Neuronal stem cell (in vitro differentiated cells): ENCODE results near the gene HAP1.
A peak's percentile ranks its signal among the peaks of the same experiment; 100 is the strongest.

Experiments
- DNase-seq: peaks from one replicate; pipeline ENCODE4 v3.0.0-alpha.2; 2013; ENCODE audit warnings: low spot score
- H2AFZ ChIP-seq: one replicate; pipeline ENCODE4 v1.6.1; 2013; ENCODE audit warnings: mild to moderate bottlenecking, low read length, inconsistent platforms
- H2AK5ac ChIP-seq: 2 replicates; pipeline ENCODE4 v1.6.1; 2013; ENCODE audit warnings: low read depth, mild to moderate bottlenecking, inconsistent platforms, low read length, moderate library complexity, mixed read lengths
- H2BK120ac ChIP-seq: 2 replicates; pipeline ENCODE4 v1.6.1; 2013; ENCODE audit warnings: low read depth, mild to moderate bottlenecking, inconsistent platforms, low read length, moderate library complexity, mixed read lengths
- H2BK12ac ChIP-seq: one replicate; pipeline ENCODE4 v1.6.1; 2013; ENCODE audit warnings: low read length, inconsistent platforms
- H2BK15ac ChIP-seq: 2 replicates; pipeline ENCODE4 v1.6.1; 2013; ENCODE audit warnings: mild to moderate bottlenecking, low read length, inconsistent platforms, mixed read lengths
- H2BK5ac ChIP-seq: one replicate; pipeline ENCODE4 v1.6.1; 2013; ENCODE audit warnings: inconsistent platforms, mild to moderate bottlenecking, low read length, moderate library complexity
- H3K14ac ChIP-seq: one replicate; pipeline ENCODE4 v1.6.1; 2013; ENCODE audit warnings: low read length, inconsistent platforms
- H3K18ac ChIP-seq: 2 replicates; pipeline ENCODE4 v1.6.1; 2013; ENCODE audit warnings: low read length, inconsistent platforms
- H3K23ac ChIP-seq: 2 replicates; pipeline ENCODE4 v1.6.1; 2013; ENCODE audit warnings: low read depth, mild to moderate bottlenecking, mixed read lengths, low read length, inconsistent platforms; ENCODE audit not compliant: poor library complexity
- H3K27ac ChIP-seq: replicated peaks from 3 replicates; pipeline ENCODE4 v1.5.1; 2013; ENCODE audit warnings: low read length, inconsistent platforms
- H3K27me3 ChIP-seq, 3 experiments: 2 replicates each; pipeline ENCODE4 v1.6.1; 2013; ENCODE audit warnings: low read length in 3 of 3, mild to moderate bottlenecking in 2 of 3, inconsistent platforms in 1 of 3, low read depth in 1 of 3, mixed read lengths in 1 of 3, moderate library complexity in 1 of 3; ENCODE audit not compliant: control insufficient read depth in 3 of 3, insufficient read depth in 3 of 3
- H3K36me3 ChIP-seq, 2 donors: replicated peaks in 1 of 2; 2 replicates each; pipeline ENCODE4 v1.6.1; 2013; ENCODE audit warnings: low read length in 2 of 2; ENCODE audit not compliant: control insufficient read depth in 2 of 2, insufficient read depth in 2 of 2
- H3K4ac ChIP-seq: 2 replicates; pipeline ENCODE4 v1.6.1; 2013; ENCODE audit warnings: inconsistent platforms, mild to moderate bottlenecking, low read length, moderate library complexity
- H3K4me1 ChIP-seq, 2 donors: 1 replicate in 1 of 2; 2 replicates in 1 of 2; pipeline ENCODE4 v1.6.1; 2013; ENCODE audit warnings: low read length in 2 of 2, low read depth in 1 of 2; ENCODE audit not compliant: control insufficient read depth in 2 of 2, insufficient read depth in 1 of 2
- H3K4me2 ChIP-seq: one replicate; pipeline ENCODE4 v1.6.1; 2013; ENCODE audit warnings: mild to moderate bottlenecking, low read length, inconsistent platforms; ENCODE audit not compliant: insufficient read depth, poor library complexity, severe bottlenecking
- H3K4me3 ChIP-seq, 2 donors: 2 replicates each; pipeline ENCODE4 v1.5.1; 2013; ENCODE audit warnings: low read length in 2 of 2, mild to moderate bottlenecking in 2 of 2, inconsistent platforms in 1 of 2, moderate library complexity in 1 of 2
- H3K79me1 ChIP-seq: one replicate; pipeline ENCODE4 v1.6.1; 2013; ENCODE audit warnings: low read depth, mild to moderate bottlenecking, inconsistent platforms, low read length, moderate library complexity
- H3K9ac ChIP-seq: one replicate; pipeline ENCODE4 v1.6.1; 2013; ENCODE audit warnings: mild to moderate bottlenecking, low read depth, low read length, inconsistent platforms; ENCODE audit not compliant: poor library complexity
- H3K9me3 ChIP-seq, 2 donors: replicated peaks in 1 of 2; 2 replicates each; pipeline versions ENCODE3 to v1.6.1; 2013; ENCODE audit warnings: low read length in 2 of 2, mild to moderate bottlenecking in 2 of 2, inconsistent platforms in 1 of 2, low read depth in 1 of 2, mixed read lengths in 1 of 2, moderate library complexity in 1 of 2; ENCODE audit not compliant: control insufficient read depth in 2 of 2, insufficient read depth in 1 of 2
- H4K8ac ChIP-seq: one replicate; pipeline ENCODE4 v1.6.1; 2013; ENCODE audit warnings: low read depth, mild to moderate bottlenecking, inconsistent platforms, low read length, moderate library complexity
- H4K91ac ChIP-seq: one replicate; pipeline ENCODE4 v1.6.1; 2013; ENCODE audit warnings: low read length, low read depth, mild to moderate bottlenecking, inconsistent platforms; ENCODE audit not compliant: poor library complexity
- WGBS, 2 donors: extraction: QIAGEN DNeasy Blood & Tissue Kit; methylation state at CpG; one replicate each; pipeline ENCODE4 v1.1.7; 2013; ENCODE audit warnings: missing lambda C conversion rate in 2 of 2, mixed read lengths in 1 of 2; ENCODE audit not compliant: insufficient read length in 2 of 2, insufficient replicate concordance in 1 of 2; ENCODE audit errors: extremely low coverage in 2 of 2; 5-methylcytosine and 5-hydroxymethylcytosine counted together

HAP1 gene

DNA sequence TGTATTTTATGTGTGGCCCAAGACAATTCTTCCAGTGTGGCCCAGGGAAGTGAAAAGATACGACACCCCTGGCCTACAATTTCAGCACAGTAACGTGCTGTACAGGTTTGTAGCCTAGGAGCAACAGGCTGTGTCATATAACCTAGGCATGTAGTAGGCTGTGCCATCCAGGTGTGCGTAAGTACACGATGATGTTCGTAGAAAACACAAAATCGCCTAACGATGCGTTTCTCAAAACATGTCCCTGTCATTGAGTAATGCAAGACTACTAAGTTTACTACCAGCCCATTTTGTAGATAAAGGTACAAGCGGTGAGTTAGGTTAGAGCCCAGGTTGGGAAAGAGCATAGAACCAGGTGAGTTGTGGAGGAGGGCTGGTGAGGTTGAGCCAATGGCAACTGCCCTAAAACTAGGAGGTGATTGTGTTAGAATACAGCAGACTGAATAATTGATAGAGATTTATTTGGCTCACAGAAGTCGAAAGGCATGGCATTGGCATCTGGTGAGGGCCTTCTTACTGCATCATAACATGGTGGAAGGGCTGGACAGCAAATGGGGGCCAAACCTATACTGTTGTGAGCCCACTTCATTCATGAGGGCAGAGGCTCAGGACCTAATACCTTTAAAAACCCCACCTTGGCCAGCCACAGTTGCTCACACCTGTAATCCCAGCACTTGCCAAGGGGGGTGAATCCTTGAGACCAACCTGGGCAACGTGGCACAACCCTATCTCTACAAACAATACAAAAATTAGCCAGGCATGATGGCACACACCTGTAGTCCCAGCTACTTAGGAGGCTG lies 41.5 kb downstream of the HAP1 start:
- Histone ChIP-seq H3K27me3 (no peaks in the 10 kb centered on the region), H2BK120ac (no peak overlapping the region), H2BK12ac (no peak overlapping the region), H3K9me3 (no peaks in the 10 kb centered on the region), H3K18ac (no peak overlapping the region), H3K4ac (no peak overlapping the region), H3K14ac (no peak overlapping the region), H3K9ac (no peak overlapping the region), H3K23ac (no peak overlapping the region), H3K79me1 (peaks cover 7% of the 10 kb centered on the region), H2BK5ac (no peak overlapping the region), H2AFZ (no peak overlapping the region), H4K91ac (no peak overlapping the region), H3K36me3 (peaks cover 34 to 58% of the 10 kb centered on the region in 2 donors), H3K4me3 (no peak overlapping the region), H3K27ac (no peak overlapping the region), H4K8ac (no peak overlapping the region), H3K4me1 (peaks cover 3 to 5% of the 10 kb centered on the region in 2 donors), H2BK15ac (no peak overlapping the region), H3K4me2 (no peak overlapping the region), H2AK5ac (no peak overlapping the region)
- WGBS, 2 donors, result no CpG with 5 or more reads among the region's 11 CpGs
- no peak for DNase-seq

DNA sequence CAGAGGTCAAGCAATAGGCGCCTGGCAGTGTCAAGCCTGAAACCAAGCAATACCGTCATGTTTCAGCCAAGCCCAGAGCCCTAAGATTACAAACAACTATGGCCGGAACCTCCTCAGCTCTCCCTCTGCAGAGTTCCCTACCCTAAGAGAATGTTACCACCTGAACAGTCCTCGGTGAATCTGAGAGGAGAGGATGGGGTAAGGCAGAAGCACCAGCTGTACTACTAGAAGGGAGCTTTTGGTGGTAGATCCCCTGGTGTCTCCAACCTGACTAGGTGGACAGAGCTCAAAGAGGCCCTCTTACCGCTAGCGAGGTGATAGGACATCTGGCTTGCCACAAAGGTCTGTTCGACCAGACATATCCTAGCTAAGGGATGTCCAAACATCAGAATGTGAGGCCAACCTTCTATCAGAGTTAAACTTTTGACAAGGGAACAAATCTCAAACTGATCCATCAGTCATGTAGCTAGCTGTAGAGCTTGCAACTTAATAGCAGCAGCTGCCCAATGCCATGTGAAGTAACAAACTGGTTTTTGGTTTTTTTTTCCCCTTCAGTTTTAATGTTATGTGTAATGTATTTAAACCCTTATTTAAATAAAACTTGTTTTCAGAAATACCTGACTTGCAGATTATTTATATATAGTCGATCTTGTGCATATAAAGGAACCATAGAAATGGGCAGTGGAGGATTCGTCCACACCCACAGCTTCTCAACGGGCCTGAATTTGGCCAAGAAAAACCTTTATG lies 43.2 kb downstream of the HAP1 start:
- Histone ChIP-seq H3K23ac (no peak overlapping the region), H3K18ac (no peak overlapping the region), H3K27me3 (no peaks in the 10 kb centered on the region), H2AFZ (no peak overlapping the region), H3K27ac (no peak overlapping the region), H3K4me3 (no peak overlapping the region), H3K4ac (no peak overlapping the region), H3K4me2 (no peak overlapping the region), H2BK15ac (no peak overlapping the region), H2BK5ac (no peak overlapping the region), H3K14ac (no peak overlapping the region), H2BK12ac (no peak overlapping the region), H4K91ac (no peak overlapping the region), H3K9me3 (no peaks in the 10 kb centered on the region), H3K36me3 (peaks cover 34 to 58% of the 10 kb centered on the region in 2 donors), H3K4me1 (peaks cover 3 to 5% of the 10 kb centered on the region in 2 donors), H2BK120ac (no peak overlapping the region), H4K8ac (no peak overlapping the region), H3K9ac (no peak overlapping the region), H3K79me1 (peaks cover 7% of the 10 kb centered on the region), H2AK5ac (no peak overlapping the region)
- WGBS, 2 donors, result no CpG with 5 or more reads among the region's 10 CpGs
- DNase-seq, result no peak

DNA sequence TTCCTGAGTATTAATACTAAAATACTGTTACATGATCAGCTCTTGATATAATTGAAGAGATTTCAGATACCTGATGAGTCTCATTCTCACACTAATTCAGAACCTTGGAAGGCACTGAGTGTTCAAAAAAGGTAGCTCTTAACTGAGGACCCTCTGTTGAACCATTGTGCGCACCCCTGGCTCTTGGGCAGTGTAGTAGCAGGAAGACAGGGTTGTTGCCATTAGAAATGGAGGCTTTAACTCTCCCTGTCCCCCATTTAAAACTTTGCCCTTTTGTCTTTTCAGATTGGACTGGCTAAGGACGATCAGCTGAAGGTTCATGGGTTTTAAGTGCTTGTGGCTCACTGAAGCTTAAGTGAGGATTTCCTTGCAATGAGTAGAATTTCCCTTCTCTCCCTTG lies 43.9 kb downstream of the HAP1 start:
- Histone ChIP-seq H3K4me2 (no peak overlapping the region), H3K36me3 (peaks cover 34 to 58% of the 10 kb centered on the region in 2 donors)
- DNase-seq, result no peak

More for the DNA sequence above, 43.9 kb downstream of the HAP1 start:
- Histone ChIP-seq H3K9me3 (no peaks in the 10 kb centered on the region), H3K23ac (no peak overlapping the region), H2BK120ac (no peak overlapping the region), H2BK12ac (no peak overlapping the region), H4K91ac (no peak overlapping the region), H3K4me1 (peaks cover 3 to 5% of the 10 kb centered on the region in 2 donors), H3K18ac (no peak overlapping the region), H2BK15ac (no peak overlapping the region), H3K4me3 (peak overlapping the region in 1 of 2 donors; percentile 85), H3K79me1 (peaks cover 7% of the 10 kb centered on the region), H3K27me3 (no peaks in the 10 kb centered on the region), H3K14ac (no peak overlapping the region), H2AK5ac (no peak overlapping the region), H2AFZ (no peak overlapping the region), H3K9ac (no peak overlapping the region), H2BK5ac (no peak overlapping the region), H3K4ac (no peak overlapping the region), H3K27ac (no peak overlapping the region), H4K8ac (no peak overlapping the region)
- WGBS, 2 donors, result no CpG with 5 or more reads among the region's 2 CpGs
